Endothelial cell of umbilical vein (primary cell): ENCODE data around the gene PRRC2C. TPM values are rescaled to one million over a fixed set of nuclear protein-coding genes. Genes with fewer than 3 reads are reported as not detected.

Source experiments
- BruUV-seq: library from RNA; stranded (reverse); fragments of 400-500 nt; replicated peaks from 2 replicates; lab custom pipeline; 2021; lab: Mats Ljungman, UMichigan
- CTCF ChIA-PET: fragments of 300-600, 350-600 bp; sonication (Branson Sonifier 250); formaldehyde crosslinking; loops from one replicate; lab custom pipeline; 2021; ENCODE audit warnings: antibody characterized with exemption, inconsistent platforms; lab: Charles Lee
- POLR2A ChIA-PET: fragments of 300-600, 350-600 bp; sonication (Branson Sonifier 250); formaldehyde crosslinking; loops from one replicate; lab custom pipeline; 2021; ENCODE audit warnings: antibody characterized with exemption, inconsistent platforms; lab: Charles Lee
- DNase-seq: peaks from one replicate; pipeline ENCODE4 v3.0.0-alpha.2; 2011; ENCODE audit warnings: low read depth, low spot score
- FAIRE-seq: peaks from 2 replicates; lab custom pipeline; 2011; peaks lifted over from hg19 to GRCh38; lab: Jason Lieb, UNC
- H2AFZ ChIP-seq: 2 replicates; pipeline ENCODE4 v1.6.0; 2012; ENCODE audit warnings: low read depth, low read length, control low read depth, inconsistent platforms
- H3K27ac ChIP-seq: 2 replicates; pipeline ENCODE4 v1.5.1; 2011; ENCODE audit warnings: low read depth, mild to moderate bottlenecking, control low read depth, low read length, moderate library complexity; ENCODE audit not compliant: insufficient read depth
- H3K27me3 ChIP-seq, 2 experiments: 2 replicates each; pipeline versions ENCODE4 v1.6.0 to v1.6.1; 2011; ENCODE audit warnings: low read length in 2 of 2, mixed read lengths in 1 of 2; ENCODE audit not compliant: control insufficient read depth in 2 of 2, insufficient read depth in 2 of 2
- H3K36me3 ChIP-seq, 2 experiments: 2 replicates in 1 of 2; 3 replicates in 1 of 2; pipeline ENCODE4 v1.5.1; 2011; ENCODE audit warnings: low read length in 2 of 2, mild to moderate bottlenecking in 1 of 2, moderate library complexity in 1 of 2; ENCODE audit not compliant: control insufficient read depth in 2 of 2, insufficient read depth in 2 of 2; ENCODE audit errors: extremely low read depth in 1 of 2
- H3K4me1 ChIP-seq: 3 replicates; pipeline ENCODE4 v1.5.1; 2011; ENCODE audit warnings: mild to moderate bottlenecking, low read length; ENCODE audit not compliant: control insufficient read depth, insufficient read depth; ENCODE audit errors: extremely low read depth
- H3K4me2 ChIP-seq: 2 replicates; pipeline ENCODE4 v1.6.1; 2011; ENCODE audit warnings: low read length, control low read depth, mixed read lengths; ENCODE audit not compliant: insufficient read depth
- H3K4me3 ChIP-seq, 3 experiments: fragments of 200-600 bp in 1 of 3; sonication (generic), shearing (Covaris generic) in 1 of 3; replicated peaks in 1 of 3; 2 replicates each; pipeline ENCODE4 v1.5.1; 2011 to 2016; ENCODE audit warnings: control low read depth in 3 of 3, low read length in 3 of 3, mild to moderate bottlenecking in 2 of 3, inconsistent platforms in 1 of 3, low read depth in 1 of 3, moderate library complexity in 1 of 3; ENCODE audit not compliant: insufficient read depth in 1 of 3
- H3K79me2 ChIP-seq: 2 replicates; pipeline ENCODE4 v1.6.0; 2012; ENCODE audit warnings: low read length, inconsistent platforms; ENCODE audit not compliant: control insufficient read depth, insufficient read depth
- H3K9ac ChIP-seq: replicated peaks from 2 replicates; pipeline ENCODE3; 2011; ENCODE audit warnings: low read length, control low read depth; ENCODE audit not compliant: insufficient read depth; ENCODE audit errors: extremely low read depth
- H3K9me1 ChIP-seq: replicated peaks from 3 replicates; pipeline ENCODE4 v1.6.0; 2011; ENCODE audit warnings: mild to moderate bottlenecking, low read length; ENCODE audit not compliant: control insufficient read depth, insufficient read depth; ENCODE audit errors: extremely low read depth
- H3K9me3 ChIP-seq: replicated peaks from 2 replicates; pipeline ENCODE4 v1.5.1; 2012; ENCODE audit warnings: low read length, inconsistent platforms; ENCODE audit not compliant: control insufficient read depth, insufficient read depth
- H4K20me1 ChIP-seq: replicated peaks from 2 replicates; pipeline ENCODE3; 2011; ENCODE audit warnings: mild to moderate bottlenecking, low read length; ENCODE audit not compliant: control insufficient read depth, insufficient read depth; ENCODE audit errors: extremely low read depth
- CTCF ChIP-seq, 2 donors: IDR thresholded peaks; 1 replicate in 1 of 2; 2 replicates in 1 of 2; pipeline ENCODE4 v1.5.1; 2011; ENCODE audit warnings: low read length in 2 of 2, mild to moderate bottlenecking in 2 of 2, moderate library complexity in 2 of 2, control low read depth in 1 of 2, inconsistent platforms in 1 of 2, low read depth in 1 of 2; ENCODE audit not compliant: insufficient read depth in 1 of 2; ENCODE audit errors: extremely low read depth in 1 of 2
- EZH2 ChIP-seq: IDR thresholded peaks from 2 replicates; pipeline ENCODE4 v1.6.1; 2012; ENCODE audit warnings: borderline replicate concordance, low read depth, mild to moderate bottlenecking, moderate library complexity, low read length, inconsistent platforms; ENCODE audit not compliant: severe bottlenecking
- FOS ChIP-seq: IDR thresholded peaks from 2 replicates; pipeline ENCODE4 v1.6.1; 2011; ENCODE audit warnings: mild to moderate bottlenecking, low read length, moderate library complexity, borderline replicate concordance; ENCODE audit not compliant: insufficient read depth
- GATA2 ChIP-seq: IDR thresholded peaks from 2 replicates; pipeline ENCODE4 v1.7.0; 2011; ENCODE audit warnings: low read depth, mild to moderate bottlenecking, moderate library complexity, mixed read lengths, low read length; ENCODE audit not compliant: insufficient read length, insufficient read depth
- JUN ChIP-seq: IDR thresholded peaks from 2 replicates; pipeline ENCODE4 v1.6.1; 2011; ENCODE audit warnings: borderline replicate concordance, low read depth; ENCODE audit not compliant: insufficient read length, insufficient read depth
- MAX ChIP-seq: IDR thresholded peaks from 2 replicates; pipeline ENCODE4 v1.6.1; 2011; ENCODE audit not compliant: insufficient read depth, insufficient read length
- MYC ChIP-seq: IDR thresholded peaks from one replicate; pipeline ENCODE4 v1.6.1; 2011; ENCODE audit warnings: mild to moderate bottlenecking, low read depth, low read length
- POLR2A ChIP-seq: IDR thresholded peaks from 2 replicates; pipeline ENCODE4 v1.6.1; 2012; ENCODE audit warnings: low read depth, mild to moderate bottlenecking, control low read depth, low read length
- POLR2AphosphoS5 ChIP-seq: IDR thresholded peaks from 2 replicates; pipeline ENCODE4 v1.6.1; 2012; ENCODE audit warnings: low read depth, mild to moderate bottlenecking, control low read depth, low read length, moderate library complexity; ENCODE audit not compliant: insufficient read depth
- dilution Hi-C: fragments of 300-500 bp; cut with MboI; formaldehyde crosslinking; loops from one replicate; pipeline ENCODE4 v1.15.0; 2019; ENCODE audit warnings: low sequenced_read_pairs; ENCODE audit not compliant: extremely low pct_ligation_motif_present
- intact Hi-C: fragments of 100-400 bp; cut with micrococcal nuclease; formaldehyde crosslinking; loops from one replicate; pipeline ENCODE4 v1.10.0; 2022
- polyA plus RNA-seq, 4 experiments: library from polyadenylated mRNA; depleted of rRNA in 3 of 4; stranded (reverse) in 3 of 4; unstranded in 1 of 4; fragments of >200 nt; gene quantifications; 2 replicates each; pipeline versions ENCODE4 v1.2.1 to v1.2.3, GENCODE V29; 2011 to 2012; ENCODE audit warnings: missing spikeins in 1 of 4
- total RNA-seq: library from RNA; stranded (reverse); gene quantifications from 2 replicates; pipeline ENCODE4 v1.2.3, GENCODE V29; 2021

The PRRC2C gene
- total and polyA plus RNA-seq, 2 donors (not counting 3 experiments of a cell fraction or from before 2014, with no cell fraction given) = 65.7 to 199 TPM

DNA sequence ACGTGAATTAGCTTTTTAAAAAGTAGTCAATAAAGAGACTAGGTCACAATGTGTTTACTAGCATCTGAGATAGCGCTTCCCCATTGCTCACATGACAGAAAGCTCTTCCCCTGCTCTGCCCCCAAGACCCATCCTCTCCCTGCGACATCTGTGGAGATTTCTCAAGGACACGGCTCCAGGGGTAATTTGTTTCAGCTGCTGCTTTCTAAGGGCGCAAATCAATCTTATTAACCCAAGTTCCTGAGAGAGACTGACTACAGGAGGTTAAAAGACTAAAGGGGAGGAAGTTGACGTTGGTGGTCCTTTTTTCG lies 136.8 kb downstream of the PRRC2C start, which contains the start of gene MYOCOS:
Gene MYOCOS, plus strand, starts transcription at position 92 of the 311 bp plus-strand sequence. CDS start 1,641 bp downstream, outside the sequence.
- TF ChIP-seq POLR2AphosphoS5 (no peak), JUN (no peak), MAX (no peak), GATA2 (no peak), POLR2A (no peak), MYC (no peak), FOS (no peak), CTCF (IDR thresholded peaks at IDR 0.05; ENCODE audit: extremely low read depth in 1 of 2, insufficient read depth in 1 of 2, low read depth in 1 of 2, low read length in 2 of 2) (no peak), EZH2 (no peak)
- no peak within 1 kb of the TSS for H3K9ac ChIP-seq
- dilution Hi-C loops = no loop called here
- POLR2A ChIA-PET = no interaction called here
- no TSS peak for BruUV-seq
- no peaks in the 10 kb centered on the region for H3K9me3 ChIP-seq
- DNase-seq (no peak), FAIRE-seq (no peak)
- no peak within 1 kb of the TSS for H3K27ac ChIP-seq
- no peaks in the 10 kb centered on the region for H4K20me1 ChIP-seq
- H3K4me3 ChIP-seq = no peak within 1 kb of the TSS
- no peaks in the 10 kb centered on the region for H3K36me3 ChIP-seq
- no peaks in the 10 kb centered on the region for H3K9me1 ChIP-seq
- H3K4me1 ChIP-seq = no peaks in the 10 kb centered on the region
- no peaks in the 10 kb centered on the region for H3K79me2 ChIP-seq
- CTCF ChIA-PET = interaction anchor here (1.2 to 4.4 kb wide), 2 partner anchors 10 to 23 kb away, joined by 3 to 21 read pairs; no protein-coding TSS in a partner anchor
- intact Hi-C loops = no loop called here
- no peak within 1 kb of the TSS for H2AFZ ChIP-seq
- H3K4me2 ChIP-seq = no peak within 1 kb of the TSS
- peaks cover 1 to 5% of the 10 kb centered on the region in 2 experiments for H3K27me3 ChIP-seq
